Smooth muscle cell (in vitro differentiated cells): ENCODE measurements around the gene TWF2. TPM values are rescaled to one million over a fixed set of nuclear protein-coding genes. Genes with fewer than 3 reads are reported as not detected.
A peak's percentile ranks its signal among the peaks of the same experiment; 100 is the strongest.

Source experiments
- DNase-seq: peaks from one replicate; lab custom pipeline; 2025; ENCODE audit not compliant: unreplicated experiment; lab: John Stamatoyannopoulos, UW
- H2AFZ ChIP-seq: fragments of 200-600 bp; sonication (generic); 2 replicates; pipeline ENCODE4 v1.6.0; 2016; ENCODE audit warnings: antibody characterized with exemption, low read depth, mild to moderate bottlenecking
- H3F3A ChIP-seq: fragments of 200-600 bp; sonication (generic); 2 replicates; pipeline ENCODE4 v1.6.0; 2017; ENCODE audit warnings: antibody characterized with exemption, low read depth
- H3K27ac ChIP-seq: fragments of 200-600 bp; sonication (generic); 2 replicates; pipeline ENCODE4 v1.5.1; 2016; ENCODE audit warnings: low read depth, mild to moderate bottlenecking
- H3K27me3 ChIP-seq: fragments of 200-600 bp; sonication (generic); 2 replicates; pipeline ENCODE4 v1.6.1; 2016; ENCODE audit warnings: low read depth, mild to moderate bottlenecking
- H3K36me3 ChIP-seq: fragments of 200-600 bp; sonication (generic); 2 replicates; pipeline ENCODE4 v1.5.1; 2016; ENCODE audit warnings: low read depth
- H3K4me1 ChIP-seq: fragments of 200-600 bp; sonication (generic); 2 replicates; pipeline ENCODE4 v1.5.1; 2016; ENCODE audit warnings: low read depth
- H3K4me2 ChIP-seq: fragments of 200-600 bp; sonication (generic); 2 replicates; pipeline ENCODE4 v1.6.0; 2016; ENCODE audit warnings: mild to moderate bottlenecking
- H3K4me3 ChIP-seq: fragments of 200-600 bp; sonication (generic); 2 replicates; pipeline ENCODE4 v1.5.1; 2016; ENCODE audit warnings: mild to moderate bottlenecking
- H3K79me2 ChIP-seq: fragments of 200-600 bp; sonication (generic); 2 replicates; pipeline ENCODE4 v1.6.0; 2016; ENCODE audit warnings: low read depth, mild to moderate bottlenecking
- H3K9ac ChIP-seq: fragments of 200-600 bp; sonication (generic); 2 replicates; pipeline ENCODE4 v1.6.0; 2016; ENCODE audit warnings: low read depth
- H3K9me3 ChIP-seq: fragments of 200-600 bp; sonication (generic); replicated peaks from 2 replicates; pipeline ENCODE4 v1.5.1; 2016; ENCODE audit warnings: low read depth
- H4K20me1 ChIP-seq: fragments of 200-600 bp; sonication (generic); 2 replicates; pipeline ENCODE4 v1.6.0; 2016; ENCODE audit warnings: low read depth
- CTCF ChIP-seq: fragments of 200-600 bp; sonication (generic); IDR thresholded peaks from 2 replicates; pipeline ENCODE4 v1.5.1; 2017; ENCODE audit warnings: borderline replicate concordance, mild to moderate bottlenecking, antibody characterized with exemption; ENCODE audit not compliant: insufficient read depth, poor library complexity, severe bottlenecking
- WGBS: methylation state at CpG from one replicate; pipeline ENCODE4 v1.1.7; 2016; ENCODE audit warnings: low lambda C conversion rate; 5-methylcytosine and 5-hydroxymethylcytosine counted together
- polyA plus RNA-seq: library from polyadenylated mRNA; unstranded; fragments of >200 nt; fragmentation: Nextera tagmentation; extraction: Ambion mirVana; gene quantifications from 2 replicates; pipeline ENCODE4 v1.2.1, GENCODE V29; 2016
- total RNA-seq: library from RNA; depleted of rRNA; stranded (reverse); fragments of >200 nt; gene quantifications from 2 replicates; pipeline ENCODE4 v1.2.3, GENCODE V29; 2014

TWF2 gene
- total and polyA plus RNA-seq, 2 experiments from 2014 or later: 80.9 to 96.8 TPM

- peaks cover 4% of the 10 kb centered on the region for H3K4me1 ChIP-seq
- no peak for DNase-seq
- no peaks in the 10 kb centered on the region for H3K9me3 ChIP-seq
- H4K20me1 ChIP-seq: no peaks in the 10 kb centered on the region
- no peak overlapping the region for H3K27ac ChIP-seq
- no peaks in the 10 kb centered on the region for H3K79me2 ChIP-seq
- no peak overlapping the region for H3K4me3 ChIP-seq
- peaks cover 4% of the 10 kb centered on the region for H3F3A ChIP-seq
- H3K27me3 ChIP-seq: no peaks in the 10 kb centered on the region
- H2AFZ ChIP-seq: no peak overlapping the region
- H3K36me3 ChIP-seq: no peaks in the 10 kb centered on the region
- H3K9ac ChIP-seq: no peak overlapping the region
- TF ChIP-seq CTCF: no peak
- 91% methylated on average over 14 of the region's 14 CpGs for WGBS
- H3K4me2 ChIP-seq: no peak overlapping the region
These were observed 7.9 kb upstream of the TWF2 start for GRCh38 chr3:52246728-52247408.

GRCh38 chr3:52246264-52246620 is 7.3 kb upstream of the TWF2 start:
- H3K4me1 ChIP-seq: peaks cover 4% of the 10 kb centered on the region
- H3K79me2 ChIP-seq: no peaks in the 10 kb centered on the region
- H3K9me3 ChIP-seq: no peaks in the 10 kb centered on the region
- 34% methylated on average over 8 of the region's 8 CpGs for WGBS
- H4K20me1 ChIP-seq: no peaks in the 10 kb centered on the region
- H3K36me3 ChIP-seq: no peaks in the 10 kb centered on the region
- peak overlapping the region; percentile 50 for H3K9ac ChIP-seq
- no peak overlapping the region for H3K27ac ChIP-seq
- peaks cover 10% of the 10 kb centered on the region for H3F3A ChIP-seq
- H3K27me3 ChIP-seq: no peaks in the 10 kb centered on the region
- no peak for DNase-seq
- H3K4me2 ChIP-seq: peak overlapping the region; percentile 86
- H2AFZ ChIP-seq: no peak overlapping the region
- peak overlapping the region; percentile 54 for H3K4me3 ChIP-seq
- no peak for TF ChIP-seq CTCF

- Histone ChIP-seq H3K9ac (peak within 1 kb of the TSS; percentile 50), H3K79me2 (no peaks in the 10 kb centered on the region)
- DNase-seq: no peak
These were observed 6.6 kb upstream of the TWF2 start, which contains the start of gene PPM1M for GRCh38 chr3:52245322-52246263. Gene PPM1M (plus strand): TSS chr3:52245759. CDS start chr3:52245825, 66 bp downstream.

More at GRCh38 chr3:52245322-52246263, 6.6 kb upstream of the TWF2 start, which contains the start of gene PPM1M:
- peaks cover 4% of the 10 kb centered on the region for H3K4me1 ChIP-seq
- peak within 1 kb of the TSS; percentile 54 for H3K4me3 ChIP-seq
- no peaks in the 10 kb centered on the region for H3K9me3 ChIP-seq
- no peak within 1 kb of the TSS for H3K27ac ChIP-seq
- no peaks in the 10 kb centered on the region for H3K27me3 ChIP-seq
- 6% methylated on average over 64 of the region's 98 CpGs for WGBS
- H3K4me2 ChIP-seq: peak within 1 kb of the TSS; percentile 86
- no peak for TF ChIP-seq CTCF
- H3K36me3 ChIP-seq: no peaks in the 10 kb centered on the region
- no peak within 1 kb of the TSS for H2AFZ ChIP-seq
- peaks cover 13% of the 10 kb centered on the region for H3F3A ChIP-seq
- H4K20me1 ChIP-seq: no peaks in the 10 kb centered on the region
